Glomerular endothelial cell (primary cell): ENCODE results near the gene PDLIM5. TPM values are rescaled to one million over a fixed set of nuclear protein-coding genes. Genes with fewer than 3 reads are reported as not detected.
"Not testable (repeated sequence)": the region's sequence is repeated elsewhere in the genome, so short reads cannot be mapped to it uniquely, and the experiment has no call there.

Experiments used
- DNase-seq: peaks from one replicate; pipeline ENCODE4 v3.0.0-alpha.2; 2011; ENCODE audit warnings: low read depth, low spot score; ENCODE audit errors: extremely low read depth
- total RNA-seq: library from RNA; depleted of rRNA; stranded (reverse); fragments of >200 nt; gene quantifications from 2 replicates; pipeline ENCODE4 v1.2.3, GENCODE V29; 2015

The PDLIM5 gene
- total RNA-seq, 1 donor from 2014 or later = 168 TPM

- no peak for DNase-seq
Measured at GRCh38 chr4:94639298-94639697, 187.6 kb downstream of the PDLIM5 start.

- DNase-seq = no peak
Measured at GRCh38 chr4:94640151-94640550, 188.4 kb downstream of the PDLIM5 start.

- DNase-seq = no peak
Measured at GRCh38 chr4:94641702-94642560, 190.2 kb downstream of the PDLIM5 start.

- no peak for DNase-seq
Measured at GRCh38 chr4:94642561-94642866, 190.8 kb downstream of the PDLIM5 start.

GRCh38 chr4:94648699-94649098 lies 197.0 kb downstream of the PDLIM5 start:
- no peak for DNase-seq

- no peak for DNase-seq
Measured at GRCh38 chr4:94649381-94650133, 197.8 kb downstream of the PDLIM5 start.

GRCh38 chr4:94650134-94650495 lies 198.4 kb downstream of the PDLIM5 start:
- no peak for DNase-seq

GRCh38 chr4:94650690-94651089 lies 198.9 kb downstream of the PDLIM5 start:
- DNase-seq = no peak

- DNase-seq = no peak
Measured at GRCh38 chr4:94653095-94653649, 201.4 kb downstream of the PDLIM5 start.

GRCh38 chr4:94653984-94654609 lies 202.4 kb downstream of the PDLIM5 start:
- DNase-seq = no peak

GRCh38 chr4:94654714-94655113 lies 203.0 kb downstream of the PDLIM5 start:
- DNase-seq = no peak

- no peak for DNase-seq
Measured at GRCh38 chr4:94660614-94661013, 208.9 kb downstream of the PDLIM5 start.

GRCh38 chr4:94665021-94665420 lies 213.3 kb downstream of the PDLIM5 start:
- not testable (repeated sequence) for DNase-seq

GRCh38 chr4:94665500-94666404 lies 214.0 kb downstream of the PDLIM5 start:
- no peak for DNase-seq

- no peak for DNase-seq
Measured at GRCh38 chr4:94668724-94669123, 217.0 kb downstream of the PDLIM5 start.

GRCh38 chr4:94669672-94670664 lies 218.2 kb downstream of the PDLIM5 start:
- no peak for DNase-seq

- no peak for DNase-seq
Measured at GRCh38 chr4:94671113-94671512, 219.4 kb downstream of the PDLIM5 start.

- DNase-seq = no peak
Measured at GRCh38 chr4:94673961-94674360, 222.2 kb downstream of the PDLIM5 start.

GRCh38 chr4:94676970-94677369 lies 225.2 kb downstream of the PDLIM5 start:
- DNase-seq = no peak
